Measurements from ENCODE around the gene USP47.

USP47 gene

DNA sequence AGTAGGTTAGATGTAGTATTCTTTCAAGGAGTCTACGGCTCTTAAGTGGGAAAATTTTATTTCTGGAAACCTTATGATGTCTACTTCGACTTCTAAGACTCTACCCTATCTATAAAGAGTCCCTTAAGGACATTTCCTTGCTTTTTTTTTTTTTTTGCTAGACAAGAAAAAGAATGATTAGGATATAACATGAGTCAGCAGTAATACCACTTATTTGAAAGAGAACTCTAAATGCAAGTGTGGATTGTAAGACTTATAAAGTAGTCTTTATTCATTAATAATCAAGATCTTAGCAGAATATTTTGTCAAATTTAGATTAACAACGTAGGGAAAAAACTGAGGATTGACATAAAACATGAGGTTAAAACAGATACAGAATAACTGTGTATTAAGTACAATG lies 95.7 kb downstream of the USP47 start:
- no peak for DNase-seq
- no peak for ATAC-seq

DNA sequence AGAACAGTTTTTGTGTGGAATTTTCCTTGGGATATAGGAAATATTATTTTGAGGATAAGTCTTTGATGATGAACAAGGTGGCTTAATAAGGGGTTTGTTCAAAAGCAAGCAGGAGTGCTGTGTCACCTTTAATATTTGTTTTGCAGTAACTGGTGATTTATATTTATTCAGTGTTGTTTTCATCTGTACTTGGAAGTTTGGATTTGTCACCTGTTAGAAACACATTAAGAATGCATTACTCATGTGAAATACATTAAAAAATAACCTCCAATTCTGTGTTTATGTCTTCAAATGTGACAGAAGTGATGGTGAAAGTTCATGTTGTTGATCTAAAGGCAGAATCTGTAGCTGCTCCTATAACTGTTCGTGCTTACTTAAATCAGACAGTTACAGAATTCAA lies 96.2 kb downstream of the USP47 start:
- no peak for ATAC-seq

DNA sequence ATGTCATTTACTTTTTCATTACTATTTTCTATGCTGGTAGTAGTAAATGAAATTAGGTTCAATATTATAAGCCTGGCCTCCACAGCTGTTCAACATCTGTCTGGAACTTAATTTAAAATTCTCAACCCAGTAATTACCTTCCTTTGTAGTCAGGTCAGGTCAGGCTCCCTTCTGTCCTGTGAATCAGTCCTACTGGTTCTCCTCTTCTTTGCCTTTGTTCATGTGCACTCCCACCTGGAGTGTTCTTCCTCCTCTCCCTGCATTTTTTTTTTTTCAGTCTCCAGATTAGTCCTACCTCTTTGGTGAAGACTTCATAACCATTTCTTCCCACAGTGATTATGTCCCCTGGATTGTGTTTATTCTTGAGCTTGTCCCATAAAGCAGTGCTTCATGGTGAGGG lies 98.8 kb downstream of the USP47 start:
- DNase-seq, result no peak

More for the DNA sequence above, 96.2 kb downstream of the USP47 start:
- no peak for DNase-seq

GRCh38 chr11:11942668-11943067 lies 100.9 kb downstream of the USP47 start:
- DNase-seq, result no peak
- ATAC-seq, result no peak

More for the DNA sequence above, 98.8 kb downstream of the USP47 start:
- ATAC-seq, result no peak

GRCh38 chr11:11944444-11944843 lies 102.7 kb downstream of the USP47 start:
- DNase-seq (no peak), ATAC-seq (no peak)

GRCh38 chr11:11946180-11946579 lies 104.4 kb downstream of the USP47 start:
- ATAC-seq, result no peak
- no peak for DNase-seq

- DNase-seq, result no peak
- ATAC-seq, result no peak
These were observed 105.1 kb downstream of the USP47 start for GRCh38 chr11:11946878-11947277.

- DNase-seq, result no peak
- no peak for ATAC-seq
These were observed 106.1 kb downstream of the USP47 start for GRCh38 chr11:11947825-11948224.

- ATAC-seq, result no peak
These were observed 106.6 kb downstream of the USP47 start for GRCh38 chr11:11948242-11948947.

DNA sequence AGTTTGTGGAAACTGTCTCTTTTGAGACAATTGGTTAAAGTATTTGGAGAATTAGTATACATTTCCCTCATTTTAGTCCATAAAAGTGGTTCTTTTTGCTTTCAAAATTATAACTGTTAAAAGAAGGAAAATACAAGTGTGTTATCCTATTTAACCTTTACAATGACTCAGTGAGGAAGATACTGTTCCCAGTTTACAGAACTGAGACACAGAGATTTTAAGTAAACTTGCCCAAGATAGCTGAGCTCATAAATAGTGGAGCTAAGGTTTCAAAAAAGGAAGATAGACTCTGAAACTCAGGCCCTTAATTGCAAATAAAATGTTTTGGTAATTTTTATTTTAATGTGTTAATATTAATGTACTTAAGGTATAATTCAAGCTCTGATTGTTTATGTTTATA lies 107.7 kb downstream of the USP47 start:
- no peak for ATAC-seq

More at GRCh38 chr11:11948242-11948947, 106.6 kb downstream of the USP47 start:
- no peak for DNase-seq

GRCh38 chr11:11952036-11952435 lies 110.3 kb downstream of the USP47 start:
- no peak for ATAC-seq
- no peak for DNase-seq

More for the DNA sequence above, 107.7 kb downstream of the USP47 start:
- no peak for DNase-seq

GRCh38 chr11:11956006-11956405 lies 114.2 kb downstream of the USP47 start:
- no peak for DNase-seq
- ATAC-seq, result no peak

GRCh38 chr11:11958403-11959231 lies 116.8 kb downstream of the USP47 start:
- ATAC-seq, result no peak
- DNase-seq, result no peak

GRCh38 chr11:11959601-11960000 lies 117.8 kb downstream of the USP47 start:
- no peak for ATAC-seq

DNA sequence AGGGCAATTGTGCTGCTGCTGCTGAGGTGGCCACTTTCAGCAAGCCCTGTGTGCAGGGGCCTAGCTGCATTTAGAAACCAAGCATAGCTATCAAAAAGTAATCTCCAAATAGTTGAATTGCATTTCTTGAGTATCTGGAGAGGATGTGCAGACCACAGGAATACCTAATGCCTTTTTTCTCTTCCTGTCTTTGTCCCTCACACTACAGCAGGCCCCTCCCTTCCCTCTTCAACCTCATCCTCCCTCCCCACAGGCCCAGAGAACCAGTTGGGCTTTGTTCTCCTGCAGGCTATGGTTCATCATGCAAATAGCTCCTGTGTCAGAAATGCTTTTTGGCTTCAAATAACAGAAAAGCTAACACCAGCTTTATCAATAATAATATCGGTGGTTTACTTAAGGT lies 118.9 kb downstream of the USP47 start:
- DNase-seq (no peak), ATAC-seq (no peak)

More at GRCh38 chr11:11959601-11960000, 117.8 kb downstream of the USP47 start:
- no peak for DNase-seq

DNA sequence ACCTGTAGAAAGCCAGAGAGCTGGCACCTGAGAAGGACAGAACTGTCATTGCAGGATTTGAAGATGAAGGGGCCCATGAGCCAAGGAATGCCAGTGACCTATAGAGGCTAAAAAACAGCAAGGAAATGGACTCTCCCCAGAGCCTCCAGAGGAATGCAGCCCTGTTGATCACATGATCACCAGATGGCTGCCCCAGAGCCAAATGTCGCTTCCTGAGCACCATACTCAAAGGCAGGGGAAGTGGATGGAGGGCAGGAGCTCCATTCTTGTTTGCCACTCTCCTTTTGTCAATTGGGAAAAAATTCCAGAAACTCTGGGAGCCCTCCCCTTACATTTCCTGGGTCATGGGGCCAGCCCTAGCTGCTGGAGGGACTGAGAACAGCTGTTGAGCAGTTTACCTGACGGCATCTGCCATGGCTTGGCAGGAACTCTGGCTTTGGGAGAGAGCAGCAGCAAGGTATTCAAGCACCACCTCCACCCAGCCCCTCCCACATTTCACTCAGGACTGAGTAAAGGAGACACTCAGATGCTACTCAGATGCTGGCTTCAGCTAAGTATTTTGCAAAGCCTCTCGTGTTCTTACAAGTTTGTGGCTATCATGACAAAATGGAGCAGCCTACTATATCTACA lies 119.7 kb downstream of the USP47 start:
- no peak for ATAC-seq

DNA sequence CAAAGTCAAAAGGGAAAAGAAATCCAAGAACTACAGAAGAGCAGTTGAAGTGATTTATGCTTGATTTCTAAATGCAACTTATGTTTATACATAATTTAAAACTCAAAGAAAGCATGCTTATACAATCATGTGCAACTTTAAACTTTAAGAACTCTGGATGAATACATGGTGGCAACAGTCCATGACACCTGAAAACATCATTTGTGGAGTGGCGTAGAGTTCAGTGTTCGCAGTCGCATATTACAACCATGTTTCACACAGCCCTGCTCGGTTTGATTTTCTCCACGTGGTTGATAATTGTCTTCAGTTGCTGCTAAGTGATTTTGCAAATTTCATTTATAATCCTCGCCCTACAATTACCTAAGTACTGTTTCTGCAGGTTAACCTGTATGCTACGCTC lies 121.3 kb downstream of the USP47 start:
- ATAC-seq, result no peak
- DNase-seq, result no peak

More for the DNA sequence above, 119.7 kb downstream of the USP47 start:
- no peak for DNase-seq

DNA sequence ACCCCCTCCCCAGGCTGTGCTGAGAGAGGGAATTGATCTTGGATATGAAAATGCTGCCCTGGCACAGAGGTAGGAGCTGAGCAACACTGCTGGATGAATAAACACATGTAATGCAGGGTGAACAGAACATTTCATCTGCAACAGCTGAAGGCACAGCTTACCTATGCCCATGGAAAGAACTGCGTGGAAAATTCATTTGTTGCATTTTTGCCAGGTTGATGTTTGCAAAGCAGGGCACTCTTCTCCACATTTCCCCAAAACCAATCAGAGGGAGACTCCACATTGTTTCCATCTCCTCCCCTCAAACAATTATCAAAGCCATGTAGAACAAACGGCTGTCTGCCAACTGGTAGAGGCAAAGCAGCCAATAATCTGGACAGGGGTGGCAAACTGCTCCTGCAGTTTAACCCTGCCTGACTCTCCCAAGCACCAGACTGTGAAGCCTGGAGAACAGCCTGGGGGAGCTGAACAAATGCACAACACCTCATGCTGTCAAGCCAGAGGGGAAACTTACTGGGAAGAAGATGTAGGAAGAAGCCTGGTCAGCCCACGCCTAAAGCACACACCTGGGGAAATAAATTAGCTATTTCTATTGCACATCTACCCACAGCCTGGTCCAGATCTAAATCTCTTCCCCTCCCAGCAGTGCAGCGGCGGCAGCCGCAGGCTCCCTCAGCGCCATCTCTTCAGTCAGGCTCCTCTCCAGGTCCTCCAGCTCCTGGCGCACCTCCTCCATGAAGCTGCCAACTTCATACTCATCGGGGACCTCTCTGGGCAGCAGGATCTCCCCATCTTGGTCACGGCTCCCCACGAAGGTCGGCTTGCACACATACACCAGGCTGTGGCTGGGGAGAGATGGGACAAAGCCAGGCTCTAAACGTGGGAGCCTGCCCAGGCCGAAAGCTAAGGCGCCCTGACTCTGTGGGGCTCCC lies 122.3 kb downstream of the USP47 start:
- DNase-seq (no peak), ATAC-seq (no peak)

DNA sequence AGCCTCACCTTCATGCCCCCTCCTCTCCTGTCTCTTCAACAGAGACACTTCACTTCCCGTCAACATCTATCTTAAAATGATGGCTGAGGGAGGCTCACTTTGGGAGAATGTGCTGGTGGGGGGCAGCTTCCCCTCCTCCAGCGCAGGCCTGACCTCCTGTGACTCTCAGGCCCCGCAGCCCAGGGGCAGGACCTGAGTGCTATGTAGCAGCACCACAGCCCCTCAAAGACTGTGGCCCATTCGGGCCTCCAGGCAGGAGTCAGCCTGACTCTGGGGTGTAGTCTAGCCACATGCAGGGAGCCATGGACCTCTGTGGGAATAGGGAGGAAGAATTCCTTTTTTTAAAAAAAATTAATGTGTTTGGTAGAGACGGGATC lies 123.0 kb downstream of the USP47 start:
- DNase-seq (no peak), ATAC-seq (no peak)

- no peak for DNase-seq
- no peak for ATAC-seq
These were observed 123.4 kb downstream of the USP47 start for GRCh38 chr11:11965192-11965591.

GRCh38 chr11:11965656-11966353 lies 124.0 kb downstream of the USP47 start:
- DNase-seq, result no peak

More at GRCh38 chr11:11965656-11966353, 124.0 kb downstream of the USP47 start:
- no peak for ATAC-seq

Measured in stimulated activated naive CD8-positive, alpha-beta T cell treated with anti-CD3 and anti-CD28 coated beads, Interleukin-15, Interleukin-2, amounts not matched to agents 100 U/mL and 50 U/mL, for 24 hours (primary cell).